ENCODE results near the gene RTP3.

Gene RTP3

GRCh38 chr3:46468753-46469600 lies 28.8 kb upstream of the RTP3 start:
- no peak for DNase-seq (ENCODE audit: low spot score)
- no peak for FAIRE-seq

- no peak for FAIRE-seq
- no peak for DNase-seq (ENCODE audit: low spot score)
Measured at GRCh38 chr3:46469680-46470357, 28.0 kb upstream of the RTP3 start.

GRCh38 chr3:46470831-46471230 lies 26.9 kb upstream of the RTP3 start:
- FAIRE-seq: no peak
- no peak for DNase-seq (ENCODE audit: low spot score)

GRCh38 chr3:46471371-46471914 lies 26.3 kb upstream of the RTP3 start:
- FAIRE-seq (no peak), DNase-seq (ENCODE audit: low spot score) (no peak)

GRCh38 chr3:46472736-46473135 lies 25.0 kb upstream of the RTP3 start:
- FAIRE-seq (no peak), DNase-seq (ENCODE audit: low spot score) (no peak)

GRCh38 chr3:46477145-46477544 lies 20.6 kb upstream of the RTP3 start:
- FAIRE-seq (no peak), DNase-seq (ENCODE audit: low spot score) (no peak)

- DNase-seq (ENCODE audit: low spot score) (no peak), FAIRE-seq (no peak)
Measured at GRCh38 chr3:46477756-46478155, 20.0 kb upstream of the RTP3 start.

- DNase-seq (ENCODE audit: low spot score): no peak
- no peak for FAIRE-seq
Measured at GRCh38 chr3:46478341-46478740, 19.4 kb upstream of the RTP3 start.

- DNase-seq (ENCODE audit: low spot score): no peak
- no peak for FAIRE-seq
Measured at GRCh38 chr3:46479021-46479420, 18.8 kb upstream of the RTP3 start.

- FAIRE-seq (no peak), DNase-seq (ENCODE audit: low spot score) (no peak)
Measured at GRCh38 chr3:46479696-46480095, 18.1 kb upstream of the RTP3 start.

GRCh38 chr3:46480491-46481195 lies 17.1 kb upstream of the RTP3 start:
- FAIRE-seq: no peak
- DNase-seq (ENCODE audit: low spot score): no peak

- DNase-seq (ENCODE audit: low spot score): no peak
- FAIRE-seq: no peak
Measured at GRCh38 chr3:46481636-46482035, 16.1 kb upstream of the RTP3 start.

- FAIRE-seq (no peak), DNase-seq (ENCODE audit: low spot score) (peak; percentile 8)
Measured at GRCh38 chr3:46482632-46483350, 15.0 kb upstream of the RTP3 start.

- FAIRE-seq: no peak
- no peak for DNase-seq (ENCODE audit: low spot score)
Measured at GRCh38 chr3:46483825-46484224, 14.0 kb upstream of the RTP3 start.

- no peak for FAIRE-seq
- DNase-seq (ENCODE audit: low spot score): no peak
Measured at GRCh38 chr3:46484388-46484787, 13.4 kb upstream of the RTP3 start.

GRCh38 chr3:46484911-46485778 lies 12.6 kb upstream of the RTP3 start:
- no peak for DNase-seq (ENCODE audit: low spot score)
- no peak for FAIRE-seq

- DNase-seq (ENCODE audit: low spot score): no peak
- FAIRE-seq: no peak
Measured at GRCh38 chr3:46485779-46486175, 12.0 kb upstream of the RTP3 start.

- peak; percentile 64 for DNase-seq (ENCODE audit: low spot score)
- no peak for FAIRE-seq
Measured at GRCh38 chr3:46488735-46489361, 8.9 kb upstream of the RTP3 start.

GRCh38 chr3:46489381-46489780 lies 8.4 kb upstream of the RTP3 start:
- FAIRE-seq (no peak), DNase-seq (ENCODE audit: low spot score) (no peak)

GRCh38 chr3:46489875-46490274 lies 7.9 kb upstream of the RTP3 start:
- FAIRE-seq: no peak
- no peak for DNase-seq (ENCODE audit: low spot score)
